ENCODE measurements around the gene CCNC. TPM values are rescaled to one million over a fixed set of nuclear protein-coding genes. Genes with fewer than 3 reads are reported as not detected.
"Not testable (repeated sequence)": the region's sequence is repeated elsewhere in the genome, so short reads cannot be mapped to it uniquely, and the experiment has no call there.

Gene CCNC
- total RNA-seq, 1 donor from 2014 or later, result 50.5 TPM

DNA sequence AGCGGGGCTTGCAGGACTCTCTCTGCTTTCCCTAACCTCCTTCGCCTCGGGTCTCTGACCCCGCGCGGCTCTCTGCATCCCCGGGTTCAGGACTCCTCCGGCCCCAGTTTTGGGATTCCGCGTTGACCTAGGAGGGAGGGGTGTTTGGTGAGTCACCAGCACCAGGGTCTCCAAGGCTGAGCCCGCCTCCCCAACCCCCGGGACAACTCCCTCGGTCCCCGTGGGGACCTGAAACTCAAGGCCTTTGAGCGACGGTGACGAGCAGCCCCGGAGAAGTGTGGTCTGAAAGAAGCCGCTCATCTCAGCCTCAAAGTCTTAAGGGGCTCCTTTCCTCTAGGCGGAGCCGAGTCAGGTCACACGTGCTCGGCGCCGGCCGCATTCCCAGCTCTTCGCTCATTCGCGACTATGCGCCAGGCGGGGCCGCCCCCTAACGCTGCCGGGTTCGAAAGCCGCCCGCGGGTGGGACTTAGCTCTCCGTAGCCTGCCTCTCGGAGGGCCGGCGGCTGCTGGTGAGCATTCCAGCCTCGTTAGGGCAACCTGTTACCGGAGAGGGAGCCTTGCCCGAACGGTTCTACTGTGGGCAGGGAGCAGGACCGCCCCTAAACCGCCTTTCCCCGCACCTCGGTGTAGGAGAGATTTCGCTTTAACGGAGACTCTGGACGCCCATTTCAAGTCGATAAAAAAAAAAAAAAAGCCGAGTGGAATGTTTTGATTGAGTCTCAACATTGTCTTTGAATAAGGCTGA, 35.1 kb upstream of the CCNC start:
- peak; percentile 34 for DNase-seq (ENCODE audit: low read depth)

DNA sequence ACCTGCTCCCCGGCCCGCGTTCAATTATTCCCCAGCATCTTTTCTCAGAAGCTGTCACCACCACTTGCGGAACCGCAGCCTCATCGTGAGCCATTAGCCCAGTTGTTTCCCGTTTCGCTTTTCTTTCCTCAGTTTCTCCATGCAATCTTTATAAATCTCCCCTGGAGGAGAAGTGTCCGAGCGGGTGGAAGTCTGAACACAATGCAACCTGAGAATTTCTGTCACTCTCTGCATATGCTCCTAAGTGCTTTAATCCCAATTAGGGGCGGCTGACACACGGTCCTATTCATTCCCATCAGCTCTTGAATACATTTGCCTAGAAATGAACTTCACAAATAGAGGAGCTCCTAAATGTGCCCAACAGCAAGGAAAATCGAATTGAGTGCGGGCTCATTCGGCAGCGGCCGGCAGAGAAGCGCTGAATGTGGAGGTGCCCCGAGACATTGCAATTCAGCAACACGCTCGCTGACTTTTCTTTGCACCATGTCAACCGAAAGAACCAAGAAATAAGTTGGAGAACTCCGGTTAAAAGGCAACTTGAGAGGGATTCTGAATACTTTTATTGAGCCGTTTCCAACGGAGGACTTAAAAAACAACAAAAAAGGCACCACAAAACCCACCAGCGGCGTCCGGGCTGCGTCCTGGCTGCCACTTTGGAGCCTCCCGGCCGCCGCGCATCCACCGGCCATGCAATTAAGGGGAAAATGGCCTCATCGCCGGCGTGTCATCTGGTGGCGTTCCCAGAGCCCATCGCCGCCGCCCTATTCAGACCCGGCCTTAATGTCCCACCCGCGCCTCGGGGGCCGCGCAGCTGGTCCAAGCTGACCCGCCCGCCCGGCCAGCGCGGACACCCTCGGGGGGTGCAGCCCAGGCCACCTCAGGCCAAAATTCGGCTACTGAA, 34.3 kb upstream of the CCNC start:
- no peak for DNase-seq (ENCODE audit: low read depth)

DNA sequence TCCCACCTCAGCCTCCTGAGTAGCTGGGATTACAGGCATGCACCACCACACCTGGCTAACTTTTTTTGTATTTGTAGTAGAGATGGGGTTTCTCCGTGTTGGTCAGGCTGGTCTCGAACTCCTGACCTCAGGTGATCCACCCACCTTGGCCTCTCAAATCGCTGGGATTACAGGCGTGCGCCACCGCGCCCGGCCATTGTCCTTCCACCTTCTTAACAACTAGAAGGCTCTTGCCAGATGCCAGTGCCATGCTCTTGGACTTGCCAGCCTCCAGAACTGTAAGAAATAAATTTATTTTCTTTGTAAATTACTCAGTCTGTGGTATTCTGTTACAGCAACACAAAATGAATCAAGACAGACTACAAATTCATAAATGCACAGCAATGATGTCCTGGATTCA, 26.2 kb upstream of the CCNC start:
- DNase-seq (ENCODE audit: low read depth), result not testable (repeated sequence)

DNA sequence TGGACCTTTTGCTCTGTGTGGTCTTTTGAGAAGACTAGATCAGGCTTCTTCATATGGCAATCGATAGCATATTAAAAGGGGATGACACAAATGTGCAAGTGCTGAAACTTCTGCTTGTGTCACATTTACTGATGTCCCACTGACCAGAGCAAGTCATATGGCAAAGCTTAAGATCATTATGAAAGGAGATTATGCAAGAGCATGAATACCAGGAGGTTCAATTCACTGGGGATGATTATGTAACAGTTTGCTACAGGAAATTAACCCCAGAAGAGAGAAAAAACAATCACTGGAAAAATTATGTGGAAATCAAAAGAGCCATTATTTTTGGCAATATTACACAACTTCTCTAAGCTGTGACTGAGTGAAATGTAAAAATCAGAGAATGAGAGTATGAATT, 24.4 kb upstream of the CCNC start:
- no peak for DNase-seq (ENCODE audit: low read depth)

DNA sequence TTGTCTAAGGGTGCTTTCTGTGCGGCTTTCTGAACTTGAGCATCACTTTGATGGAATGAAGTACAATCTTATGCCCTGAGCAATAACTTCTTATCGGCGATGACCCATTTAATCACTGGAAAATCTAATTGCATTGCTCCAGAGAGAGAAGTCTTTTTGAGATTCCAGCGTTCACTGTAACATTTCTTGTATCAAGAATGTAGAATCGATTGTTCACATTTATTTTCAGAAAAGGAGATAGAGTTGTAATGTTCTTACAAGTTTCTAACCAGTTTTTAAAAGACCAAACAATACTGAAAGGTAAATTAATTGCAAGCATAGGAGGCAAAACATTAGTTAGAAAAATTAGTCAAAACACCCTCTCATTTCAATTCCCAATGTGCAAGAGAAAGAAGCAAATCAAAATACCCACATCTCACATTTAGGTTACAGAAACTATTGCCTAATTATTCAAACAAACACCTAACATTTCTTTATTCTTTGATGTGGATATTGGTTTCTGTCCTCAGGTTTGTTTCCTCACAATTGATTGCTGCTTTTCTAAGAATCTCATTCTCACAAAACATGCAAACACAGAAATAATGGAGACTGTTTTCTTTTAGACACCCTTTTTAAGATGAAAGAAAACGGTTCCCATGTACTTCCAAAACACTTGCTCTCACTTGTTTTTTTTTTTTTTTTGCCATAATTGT, 23.4 kb upstream of the CCNC start:
- no peak for DNase-seq (ENCODE audit: low read depth)

DNA sequence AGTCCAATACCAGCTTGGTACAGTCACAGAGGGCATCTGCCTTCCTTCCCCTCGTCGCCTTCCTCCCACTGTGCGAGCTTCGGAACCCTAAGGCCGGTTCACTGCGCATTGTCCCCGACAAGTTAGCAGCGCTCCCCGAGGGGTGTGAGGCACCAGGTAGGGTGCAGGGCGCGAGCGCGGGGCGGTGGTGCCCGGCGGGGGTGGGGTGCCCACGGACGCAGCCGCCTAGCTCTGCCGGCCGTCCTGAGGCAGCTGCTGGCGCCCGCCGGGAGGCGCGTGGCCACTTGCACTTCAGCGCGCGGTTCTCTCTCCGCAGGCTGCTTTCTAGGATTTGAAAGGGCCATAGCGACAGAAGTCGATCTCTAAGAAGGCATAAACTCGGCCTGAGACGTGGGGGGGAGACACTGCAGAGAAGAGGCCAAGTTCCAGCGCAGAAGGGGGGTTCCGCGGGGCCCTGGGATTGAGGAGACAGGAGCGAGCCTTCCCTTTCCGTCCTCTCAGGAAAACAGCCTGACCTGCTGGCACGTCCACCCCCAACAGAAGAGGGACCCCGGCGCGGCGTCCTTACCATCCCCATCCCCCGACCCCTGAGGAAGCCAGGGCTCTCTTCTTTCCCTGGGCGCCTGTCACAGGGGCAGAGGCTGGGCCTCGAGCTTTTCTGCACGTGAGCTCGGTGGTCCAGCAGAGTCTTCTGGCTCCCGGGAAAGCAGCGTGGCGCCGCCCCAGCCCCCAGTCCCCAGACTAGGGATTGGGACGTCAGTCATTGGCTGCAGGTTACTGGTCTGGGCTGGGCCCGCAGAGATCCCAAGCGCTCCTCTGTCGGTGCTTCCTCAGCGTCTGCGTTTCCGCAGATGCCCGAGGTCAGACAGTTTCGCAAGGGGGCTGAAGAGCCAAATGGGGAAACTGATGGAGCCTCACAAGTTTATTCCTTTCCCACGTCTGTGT, 22.5 kb upstream of the CCNC start:
- no peak for DNase-seq (ENCODE audit: low read depth)

DNA sequence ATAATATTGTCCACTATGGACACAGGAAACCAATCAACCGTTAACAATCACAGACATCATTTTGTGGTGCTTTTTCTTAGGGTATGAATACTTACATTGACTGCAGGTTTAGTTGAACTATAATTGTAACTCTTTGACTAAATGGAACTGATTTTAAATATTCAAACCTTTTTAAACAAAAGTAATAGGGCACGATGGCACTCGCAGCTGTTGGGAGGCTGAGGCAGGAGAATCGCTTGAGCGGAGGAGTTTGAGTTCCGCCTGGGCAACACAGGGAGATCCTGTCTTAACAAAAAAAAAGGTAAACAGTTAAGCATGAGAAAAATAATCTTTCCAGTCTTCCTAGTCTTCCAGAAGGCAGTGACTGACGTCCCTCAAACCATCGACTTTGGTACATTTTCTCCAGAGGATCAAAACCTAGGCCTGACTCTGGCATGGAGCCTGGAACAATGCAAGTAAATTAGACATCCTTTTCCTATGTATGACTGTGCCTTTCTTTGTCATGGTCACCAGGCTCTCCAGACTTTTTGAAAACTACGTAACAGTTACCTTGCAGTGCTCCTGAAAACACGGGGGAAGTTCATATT, 21.5 kb upstream of the CCNC start:
- DNase-seq (ENCODE audit: low read depth), result no peak

DNA sequence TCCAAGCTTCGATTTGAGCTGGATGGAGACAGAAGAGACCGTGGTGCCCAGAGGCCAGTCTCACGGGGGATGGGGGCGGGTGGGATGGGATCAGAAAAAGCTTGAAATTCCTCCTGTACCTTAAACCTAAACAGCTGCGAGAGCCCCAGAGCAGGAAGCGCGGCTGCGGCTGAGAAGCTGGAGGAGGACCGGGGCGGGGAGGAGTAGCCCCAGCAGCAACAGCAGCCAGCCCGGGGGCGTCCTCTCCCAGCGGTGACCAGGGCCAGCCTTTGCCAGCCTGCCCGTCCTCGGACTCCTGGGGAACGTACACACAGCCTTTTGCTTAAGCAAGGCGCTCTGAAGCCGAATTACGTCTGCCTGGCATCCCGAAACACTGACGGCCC, 20.8 kb upstream of the CCNC start:
- DNase-seq (ENCODE audit: low read depth), result no peak

DNA sequence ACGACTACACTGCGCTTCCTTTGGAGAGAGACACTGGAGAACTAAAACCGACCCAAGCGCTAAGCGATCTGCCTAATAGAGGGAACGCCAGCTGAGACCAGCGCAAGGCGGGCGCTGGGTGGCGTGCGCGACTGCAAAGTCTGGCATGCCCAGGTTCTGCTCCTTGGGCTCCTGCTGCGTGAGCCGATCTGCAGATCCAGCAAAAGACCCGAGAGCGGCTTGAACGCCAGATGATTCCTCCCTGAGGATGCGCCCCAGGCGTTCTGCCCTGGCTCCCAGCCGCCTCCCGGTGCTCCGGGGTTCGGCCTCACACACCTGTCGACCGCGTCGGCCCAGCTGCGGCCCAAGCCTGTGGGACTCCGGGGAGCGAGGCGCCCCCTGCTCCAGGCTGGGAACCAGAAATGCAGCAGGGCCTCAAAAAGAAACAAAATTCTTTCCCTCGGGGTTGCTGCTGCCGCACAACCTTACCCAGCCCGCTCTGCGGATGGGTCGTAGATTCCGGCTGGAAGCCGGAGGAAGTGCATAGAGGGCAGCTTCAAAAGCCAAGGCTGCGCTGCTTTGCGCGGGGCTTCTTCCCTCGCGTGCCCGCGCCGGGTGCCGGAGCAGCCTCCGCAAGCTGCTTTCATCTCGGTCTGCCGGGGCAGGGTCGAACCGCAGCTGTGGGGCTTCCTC, 20.3 kb upstream of the CCNC start:
- peak; percentile 58 for DNase-seq (ENCODE audit: low read depth)

DNA sequence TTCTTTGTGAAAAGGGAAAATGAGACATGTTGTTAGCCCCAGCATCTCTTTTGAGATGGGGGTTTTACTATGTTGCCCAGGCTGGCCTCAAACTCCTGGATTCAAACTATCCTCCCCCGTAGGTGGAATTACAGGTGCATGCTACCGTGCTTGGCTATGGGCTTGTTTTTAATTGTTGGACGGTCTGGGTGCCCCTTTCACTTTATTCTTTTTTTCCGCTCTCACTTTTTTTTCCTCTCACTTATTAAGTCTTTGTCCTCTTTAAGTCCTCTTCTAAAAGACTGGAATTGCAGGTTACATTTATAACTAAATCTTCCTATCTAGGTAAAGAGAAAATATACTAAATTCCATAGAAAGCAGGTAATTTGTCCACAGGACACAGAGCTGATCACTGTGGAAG, 19.3 kb upstream of the CCNC start:
- DNase-seq (ENCODE audit: low read depth), result no peak

DNA sequence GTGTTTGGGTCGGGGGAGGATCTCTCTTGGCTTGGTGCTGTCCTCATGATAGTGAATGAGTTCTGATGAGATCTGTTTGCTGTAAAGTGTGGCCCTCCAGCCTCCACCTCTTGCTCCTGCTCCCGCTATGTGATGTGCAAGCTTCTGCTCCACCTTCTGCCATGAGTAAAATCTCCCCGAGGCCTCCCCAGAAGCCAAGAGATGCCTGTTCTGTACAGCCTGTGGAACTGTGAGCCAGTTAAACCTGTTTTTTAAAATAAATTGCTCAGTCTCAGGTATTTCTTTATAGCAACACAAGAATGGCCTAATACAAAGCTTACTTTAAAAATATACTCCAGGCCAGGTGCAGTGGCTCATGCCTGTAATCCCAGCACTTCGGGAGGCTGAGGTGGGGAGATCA, 11.3 kb upstream of the CCNC start:
- DNase-seq (ENCODE audit: low read depth), result no peak

DNA sequence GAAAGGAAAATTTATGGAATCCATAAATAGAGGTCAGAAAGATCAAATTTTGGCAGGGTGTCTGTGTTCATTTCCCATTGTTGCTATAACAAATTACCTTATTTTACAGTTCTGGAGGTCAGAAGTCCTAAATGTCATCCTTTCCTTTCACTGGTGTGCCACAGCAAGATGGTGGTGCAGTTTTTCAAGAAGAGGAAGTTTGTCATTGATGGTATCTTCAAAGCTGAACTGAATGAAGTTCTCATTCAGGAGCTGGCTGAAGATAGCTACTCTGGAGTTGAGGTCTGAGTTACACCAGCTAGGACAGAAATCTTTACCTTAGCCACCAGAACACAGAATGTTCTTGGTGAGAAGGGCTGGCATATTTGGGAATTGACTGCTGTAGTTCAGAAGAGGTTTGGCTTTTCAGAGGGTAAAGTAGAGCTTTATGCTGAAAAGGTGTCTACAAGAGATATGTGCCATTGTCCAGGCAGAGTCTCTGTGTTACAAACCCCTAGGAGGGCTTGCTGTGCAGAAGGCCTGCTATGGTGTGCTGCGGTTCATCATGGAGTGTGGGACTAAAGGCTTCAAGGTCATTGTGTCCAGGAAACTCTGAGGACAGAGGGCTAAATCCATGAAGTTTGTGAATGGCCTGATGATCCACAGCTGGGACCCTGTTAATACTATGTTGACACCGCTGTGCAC, 7.2 kb upstream of the CCNC start:
- DNase-seq (ENCODE audit: low read depth), result no peak

DNA sequence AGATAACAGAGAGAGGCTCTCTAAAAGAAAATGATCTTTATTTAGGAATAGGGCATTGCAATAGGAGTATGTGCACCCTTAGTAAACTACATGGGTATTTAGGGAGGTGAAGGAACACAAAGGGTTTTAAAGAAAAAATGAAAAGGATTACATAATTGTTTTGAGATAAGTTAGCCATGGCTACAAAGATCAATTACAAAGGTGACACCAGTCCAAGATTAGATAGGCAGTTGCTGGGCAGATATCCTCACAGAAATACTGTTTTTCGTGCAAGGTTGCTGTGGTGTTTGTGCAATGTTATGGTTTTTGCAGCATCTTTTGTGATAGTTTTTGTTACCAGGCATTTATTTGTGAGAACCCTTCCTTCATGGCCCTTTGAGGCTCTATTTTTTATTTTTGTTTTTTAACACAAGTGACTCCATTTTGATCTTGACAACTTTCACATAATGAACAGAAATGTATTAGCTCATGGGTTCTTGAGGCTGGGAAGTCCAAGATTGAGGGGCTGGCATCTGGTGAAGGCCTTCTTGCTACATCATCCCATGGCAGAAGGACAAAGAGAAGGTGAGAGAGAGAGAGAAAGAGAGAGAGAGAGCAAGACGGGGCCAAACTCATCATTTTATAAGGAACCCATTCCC, 5.6 kb upstream of the CCNC start:
- no peak for DNase-seq (ENCODE audit: low read depth)

DNA sequence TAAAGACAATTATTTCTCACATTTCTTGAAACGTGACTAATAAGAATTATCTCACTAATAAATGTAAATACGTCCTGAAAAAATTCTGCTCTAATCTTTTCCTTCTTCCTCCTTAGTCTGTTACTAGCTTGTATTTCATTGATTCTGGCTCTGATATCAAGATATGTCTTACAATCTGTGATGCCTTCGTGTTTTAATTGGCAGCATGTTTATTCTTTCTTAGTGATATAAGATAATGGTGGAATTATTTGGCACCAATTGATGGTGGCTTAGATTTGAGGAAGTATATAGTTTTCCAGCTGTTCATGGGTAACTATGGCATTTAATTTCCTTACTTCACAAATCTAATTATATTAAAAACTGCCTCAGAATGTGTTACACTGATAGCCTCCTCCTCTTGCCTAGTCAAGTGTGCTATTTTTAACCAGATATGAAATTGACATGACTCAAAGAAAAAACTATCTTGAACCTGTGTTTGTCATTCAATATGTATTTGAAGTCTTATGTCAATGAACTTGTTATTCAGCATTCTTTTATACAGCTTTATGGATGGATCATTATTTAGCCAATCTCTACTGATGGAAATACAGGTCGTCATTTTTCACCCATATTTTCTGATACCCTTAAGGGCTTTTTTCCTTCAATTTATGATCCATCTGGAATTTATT, 5.3 kb downstream of the CCNC start:
- DNase-seq (ENCODE audit: low read depth), result peak; percentile 18

DNA sequence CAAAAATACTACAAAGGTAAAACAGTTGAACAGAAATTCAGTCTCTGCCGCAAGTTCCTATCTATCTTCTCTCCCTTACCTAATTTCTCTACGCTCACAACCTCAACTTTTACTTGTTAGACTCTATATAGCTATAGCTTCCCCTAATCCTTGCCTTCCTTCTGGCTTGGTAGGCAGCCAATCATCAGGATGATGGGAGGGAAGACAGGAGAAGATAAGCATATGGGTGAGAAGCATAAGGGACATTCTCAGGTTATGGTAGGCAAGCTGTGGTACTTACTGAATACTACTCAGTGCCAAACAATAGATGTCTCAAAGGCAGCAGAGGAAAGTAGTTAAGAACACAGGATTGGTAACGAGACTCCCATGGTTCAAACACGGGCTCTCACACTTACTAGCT, 7.8 kb downstream of the CCNC start:
- no peak for DNase-seq (ENCODE audit: low read depth)

DNA sequence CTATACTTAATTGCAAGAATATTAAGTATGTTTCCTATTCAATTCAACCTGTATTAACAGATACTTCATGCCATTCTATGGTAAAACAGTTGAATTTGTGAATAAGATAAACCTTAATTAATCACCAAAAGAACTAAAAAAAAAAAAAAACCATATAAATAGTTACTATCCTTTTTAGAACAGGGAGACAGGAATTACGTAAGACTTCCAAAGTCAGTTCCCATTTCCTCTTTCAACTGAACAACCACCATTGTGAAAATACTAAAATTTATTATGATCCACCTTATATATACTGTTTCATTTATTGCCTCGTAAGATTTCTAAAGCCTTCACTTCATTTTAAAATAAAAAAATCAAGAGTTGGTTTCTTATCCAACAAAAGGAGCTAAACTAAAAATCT, 9.4 kb downstream of the CCNC start:
- DNase-seq (ENCODE audit: low read depth), result no peak

DNA sequence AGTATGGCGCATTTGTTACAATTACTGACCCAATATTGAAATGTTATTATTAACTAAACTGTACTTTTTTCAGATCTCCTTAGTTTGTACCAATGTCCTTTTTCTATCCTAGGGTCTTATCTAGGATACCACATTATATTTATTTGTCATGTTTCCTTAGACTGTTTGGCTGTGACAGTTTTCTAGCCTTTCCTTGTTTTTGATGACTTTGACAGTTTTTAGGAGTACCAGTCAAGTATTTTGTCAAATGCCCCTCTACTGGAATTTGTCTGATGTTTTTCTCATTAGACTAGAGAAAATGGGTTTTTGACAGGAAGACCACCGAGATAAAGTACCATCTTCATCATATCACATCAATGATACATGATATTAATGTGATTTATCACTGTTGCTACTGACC, 14.6 kb downstream of the CCNC start:
- no peak for DNase-seq (ENCODE audit: low read depth)

DNA sequence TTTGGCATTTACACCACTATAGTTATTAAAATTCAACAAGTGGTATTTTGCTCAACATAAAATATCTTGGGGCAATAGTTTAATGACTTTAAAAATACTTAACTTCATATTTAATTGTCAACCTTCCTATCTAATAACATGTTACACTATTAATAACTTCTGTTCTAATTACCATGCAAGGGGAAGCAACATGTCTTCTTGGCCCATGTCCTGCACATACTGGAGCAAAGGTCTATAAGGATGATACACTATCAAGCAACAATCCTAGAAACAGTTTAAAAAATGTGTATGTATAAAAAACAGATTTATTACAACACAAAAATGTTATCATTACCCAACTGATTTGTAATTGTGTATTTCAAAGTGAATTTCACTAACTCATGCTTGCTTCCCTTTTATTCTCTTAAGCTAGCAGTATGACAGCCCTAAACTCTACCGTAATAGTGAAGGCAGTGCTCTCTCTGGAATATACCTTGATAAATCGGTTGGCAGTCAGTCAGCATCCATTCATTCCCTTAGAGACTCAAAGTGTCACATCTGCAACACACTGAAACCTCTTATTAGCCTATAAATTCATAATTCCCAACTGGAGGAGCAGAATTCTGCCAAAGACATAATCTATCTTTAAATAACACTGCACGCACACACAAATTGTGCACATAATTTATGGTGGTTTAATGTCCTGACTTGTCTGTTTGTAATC, 18.3 kb downstream of the CCNC start:
- no peak for DNase-seq (ENCODE audit: low read depth)

Data from myocyte (in vitro differentiated cells).